ENCODE measurements around the gene PNPLA7.
"Not testable (repeated sequence)": the region's sequence is repeated elsewhere in the genome, so short reads cannot be mapped to it uniquely, and the experiment has no call there.

DNA sequence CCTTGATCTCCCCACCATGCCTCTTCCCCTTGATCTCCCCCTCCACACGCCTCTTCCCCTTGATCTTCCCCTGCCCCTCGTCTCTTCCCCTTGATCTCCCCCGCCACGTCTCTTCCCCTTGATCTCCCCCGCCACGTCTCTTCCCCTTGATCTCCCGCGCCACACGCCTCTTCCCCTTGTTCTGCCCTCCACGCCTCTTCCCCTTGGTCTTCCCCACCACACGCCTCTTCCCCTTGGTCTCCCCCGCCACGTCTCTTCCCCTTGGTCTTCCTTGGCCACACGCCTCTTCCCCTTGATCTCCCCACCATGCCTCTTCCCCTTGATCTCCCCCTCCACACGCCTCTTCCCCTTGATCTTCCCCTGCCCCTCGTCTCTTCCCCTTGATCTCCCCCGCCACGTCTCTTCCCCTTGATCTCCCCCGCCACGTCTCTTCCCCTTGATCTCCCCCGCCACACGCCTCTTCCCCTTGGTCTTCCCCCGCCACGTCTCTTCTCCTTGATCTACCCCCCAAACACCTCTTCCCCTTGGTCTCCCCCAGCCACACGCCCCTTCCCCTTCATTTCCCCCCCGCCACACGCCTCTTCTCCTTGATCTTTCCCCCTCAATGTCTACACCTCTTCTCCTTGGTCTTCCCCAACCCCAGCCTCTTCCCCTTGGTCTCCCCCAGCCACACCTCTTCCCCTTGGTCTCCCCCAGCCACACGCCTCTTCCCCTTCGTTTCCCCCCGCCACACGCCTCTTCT is 98.8 kb downstream of the PNPLA7 start:
- TF ChIP-seq EP300, POLR2A, POLR2AphosphoS5 (IDR thresholded peaks at IDR 0.05): not testable (repeated sequence)
- TF ChIP-seq, protein P1, sequence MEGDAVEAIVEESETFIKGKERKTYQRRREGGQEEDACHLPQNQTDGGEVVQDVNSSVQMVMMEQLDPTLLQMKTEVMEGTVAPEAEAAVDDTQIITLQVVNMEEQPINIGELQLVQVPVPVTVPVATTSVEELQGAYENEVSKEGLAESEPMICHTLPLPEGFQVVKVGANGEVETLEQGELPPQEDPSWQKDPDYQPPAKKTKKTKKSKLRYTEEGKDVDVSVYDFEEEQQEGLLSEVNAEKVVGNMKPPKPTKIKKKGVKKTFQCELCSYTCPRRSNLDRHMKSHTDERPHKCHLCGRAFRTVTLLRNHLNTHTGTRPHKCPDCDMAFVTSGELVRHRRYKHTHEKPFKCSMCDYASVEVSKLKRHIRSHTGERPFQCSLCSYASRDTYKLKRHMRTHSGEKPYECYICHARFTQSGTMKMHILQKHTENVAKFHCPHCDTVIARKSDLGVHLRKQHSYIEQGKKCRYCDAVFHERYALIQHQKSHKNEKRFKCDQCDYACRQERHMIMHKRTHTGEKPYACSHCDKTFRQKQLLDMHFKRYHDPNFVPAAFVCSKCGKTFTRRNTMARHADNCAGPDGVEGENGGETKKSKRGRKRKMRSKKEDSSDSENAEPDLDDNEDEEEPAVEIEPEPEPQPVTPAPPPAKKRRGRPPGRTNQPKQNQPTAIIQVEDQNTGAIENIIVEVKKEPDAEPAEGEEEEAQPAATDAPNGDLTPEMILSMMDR (IDR thresholded peaks at IDR 0.05) = not testable (repeated sequence)
